K562 (cell line): ENCODE results near the gene SLC44A1.

ENCODE experiments used
- KLF6 ChIP-seq: fragments of 250-450 bp; sonication (Bioruptor Pico); IDR thresholded peaks from 2 replicates; pipeline ENCODE4 v1.4.0; 2020; ENCODE audit warnings: mild to moderate bottlenecking, moderate library complexity, borderline replicate concordance
- POLR2A ChIP-seq: fragments of 450-650 bp; conservative IDR thresholded peaks from 2 replicates; pipeline ENCODE4 v1.6.1; 2016
- POLR2AphosphoS5 ChIP-seq: IDR thresholded peaks from 2 replicates; pipeline ENCODE4 v1.6.1; 2011; ENCODE audit warnings: mild to moderate bottlenecking, low read depth, low read length, moderate library complexity; ENCODE audit not compliant: control insufficient read depth, insufficient read depth
- PURB ChIP-seq: sonication (generic); formaldehyde crosslinking; IDR thresholded peaks from 2 replicates; pipeline ENCODE4 v1.9.0; 2021; ENCODE audit warnings: low read depth, mild to moderate bottlenecking, missing genetic modification reagents
- SIX5 ChIP-seq, 2 experiments: IDR thresholded peaks; 2 replicates each; pipeline ENCODE4 v1.6.1; 2011; ENCODE audit warnings: low read length in 2 of 2, borderline replicate concordance in 1 of 2, low read depth in 1 of 2, mild to moderate bottlenecking in 1 of 2, moderate library complexity in 1 of 2; ENCODE audit not compliant: insufficient read depth in 1 of 2
- TCF7L2 ChIP-seq: fragments of 150-350 bp; IDR thresholded peaks from 2 replicates; pipeline ENCODE4 v1.6.1; 2016; ENCODE audit warnings: low read depth, mild to moderate bottlenecking, low read length, moderate library complexity
- ZNF311 ChIP-seq: fragments of 250-450 bp; sonication (Bioruptor Pico); IDR thresholded peaks from 2 replicates; pipeline ENCODE4 v1.4.0; 2020; ENCODE audit warnings: mild to moderate bottlenecking, moderate library complexity

DNA sequence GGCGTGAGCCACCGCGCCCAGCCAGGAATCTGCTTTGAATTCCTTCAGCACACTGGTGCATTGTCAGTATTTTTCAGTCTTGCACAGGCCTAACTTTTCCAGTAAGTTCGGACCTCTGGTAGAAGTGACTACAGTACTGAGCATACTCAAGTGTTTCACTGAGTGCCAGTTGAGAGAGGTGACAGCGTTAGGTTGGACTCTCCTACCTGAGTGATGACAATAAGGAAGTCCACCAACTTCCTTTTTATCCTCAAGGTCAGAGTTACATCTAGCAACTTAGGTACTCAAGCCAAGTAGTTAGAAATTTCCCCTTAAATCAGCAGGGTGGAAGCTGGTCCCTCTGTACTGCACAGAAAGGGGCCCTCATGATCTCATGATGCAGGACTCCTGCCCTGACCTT lies 177.4 kb downstream of the SLC44A1 start:
- TF ChIP-seq PURB = no peak
- TF ChIP-seq POLR2AphosphoS5 = no peak
- TF ChIP-seq ZNF311 = no peak
- no peak for TF ChIP-seq SIX5 (IDR thresholded peaks at IDR 0.05; ENCODE audit: borderline replicate concordance in 1 of 2, insufficient read depth in 1 of 2, low read depth in 1 of 2, low read length in 2 of 2)
- TF ChIP-seq POLR2A = no peak
- no peak for TF ChIP-seq TCF7L2
- no peak for TF ChIP-seq KLF6 (CRISPR knock-in tag)
